ENCODE data around the gene SEMA4D.

DNA sequence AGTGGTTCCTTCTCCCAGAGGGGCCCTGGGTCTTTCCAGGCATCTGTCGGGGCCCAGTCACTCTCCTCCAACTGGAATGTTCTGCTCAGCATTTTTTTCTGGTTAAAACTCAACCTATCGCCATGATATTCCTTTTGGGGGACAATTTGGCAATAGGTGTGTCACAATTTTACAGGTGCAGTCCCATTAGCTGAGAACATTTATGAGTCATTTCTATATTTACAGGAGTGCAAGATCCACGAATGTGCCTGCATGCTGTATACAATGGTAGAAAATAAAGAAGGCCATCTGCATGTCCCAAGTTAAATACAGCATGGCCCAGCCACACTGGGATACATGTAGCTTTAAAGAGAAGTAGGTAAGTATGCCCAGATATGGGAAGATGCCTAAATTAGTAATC lies 28.8 kb upstream of the SEMA4D start:
- TF ChIP-seq, protein P1, sequence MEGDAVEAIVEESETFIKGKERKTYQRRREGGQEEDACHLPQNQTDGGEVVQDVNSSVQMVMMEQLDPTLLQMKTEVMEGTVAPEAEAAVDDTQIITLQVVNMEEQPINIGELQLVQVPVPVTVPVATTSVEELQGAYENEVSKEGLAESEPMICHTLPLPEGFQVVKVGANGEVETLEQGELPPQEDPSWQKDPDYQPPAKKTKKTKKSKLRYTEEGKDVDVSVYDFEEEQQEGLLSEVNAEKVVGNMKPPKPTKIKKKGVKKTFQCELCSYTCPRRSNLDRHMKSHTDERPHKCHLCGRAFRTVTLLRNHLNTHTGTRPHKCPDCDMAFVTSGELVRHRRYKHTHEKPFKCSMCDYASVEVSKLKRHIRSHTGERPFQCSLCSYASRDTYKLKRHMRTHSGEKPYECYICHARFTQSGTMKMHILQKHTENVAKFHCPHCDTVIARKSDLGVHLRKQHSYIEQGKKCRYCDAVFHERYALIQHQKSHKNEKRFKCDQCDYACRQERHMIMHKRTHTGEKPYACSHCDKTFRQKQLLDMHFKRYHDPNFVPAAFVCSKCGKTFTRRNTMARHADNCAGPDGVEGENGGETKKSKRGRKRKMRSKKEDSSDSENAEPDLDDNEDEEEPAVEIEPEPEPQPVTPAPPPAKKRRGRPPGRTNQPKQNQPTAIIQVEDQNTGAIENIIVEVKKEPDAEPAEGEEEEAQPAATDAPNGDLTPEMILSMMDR (conservative IDR thresholded peaks at IDR 0.05), result no peak
- no peak for TF ChIP-seq EZH2 (IDR thresholded peaks at IDR 0.05; ENCODE audit: low read depth)

All from PC-9 (cell line).